SU-DHL-6 (cell line): Measurements from ENCODE around the gene ZDHHC11B.
"Not testable (repeated sequence)": the region's sequence is repeated elsewhere in the genome, so short reads cannot be mapped to it uniquely, and the experiment has no call there.

ENCODE experiments used
- CTCF ChIP-seq: fragments of 200-600 bp; sonication (generic); IDR thresholded peaks from one replicate; pipeline ENCODE4 v1.5.1; 2017; ENCODE audit warnings: antibody characterized with exemption, mild to moderate bottlenecking, low read length, moderate library complexity; ENCODE audit not compliant: insufficient read depth, poor library complexity, severe bottlenecking
- EZH2phosphoT487 ChIP-seq: fragments of 200-600 bp; sonication (generic), shearing (Covaris generic); conservative IDR thresholded peaks from 2 replicates; pipeline ENCODE4 v1.6.1; 2018; ENCODE audit warnings: mild to moderate bottlenecking, antibody characterized with exemption, low read length, moderate library complexity, mixed read lengths

- TF ChIP-seq CTCF, EZH2phosphoT487: not testable (repeated sequence)
These were observed 29.0 kb upstream of the ZDHHC11B start for GRCh38 chr5:813575-813974.
